KBM-7 (cell line): Measurements from ENCODE around the gene TPO.
"Not testable (repeated sequence)": the region's sequence is repeated elsewhere in the genome, so short reads cannot be mapped to it uniquely, and the experiment has no call there.

Experiments
- DNase-seq: peaks from one replicate; pipeline ENCODE4 v3.0.0-alpha.2; 2015
- in situ Hi-C: fragments of 300-500 bp; cut with MboI; formaldehyde crosslinking; loops from 2 replicates; pipeline ENCODE4 v1.14.3; 2020; ENCODE audit warnings: low sequenced_read_pairs, low pct_unique_long_range_greater_than_20kb, mixed read lengths

TPO gene

DNA sequence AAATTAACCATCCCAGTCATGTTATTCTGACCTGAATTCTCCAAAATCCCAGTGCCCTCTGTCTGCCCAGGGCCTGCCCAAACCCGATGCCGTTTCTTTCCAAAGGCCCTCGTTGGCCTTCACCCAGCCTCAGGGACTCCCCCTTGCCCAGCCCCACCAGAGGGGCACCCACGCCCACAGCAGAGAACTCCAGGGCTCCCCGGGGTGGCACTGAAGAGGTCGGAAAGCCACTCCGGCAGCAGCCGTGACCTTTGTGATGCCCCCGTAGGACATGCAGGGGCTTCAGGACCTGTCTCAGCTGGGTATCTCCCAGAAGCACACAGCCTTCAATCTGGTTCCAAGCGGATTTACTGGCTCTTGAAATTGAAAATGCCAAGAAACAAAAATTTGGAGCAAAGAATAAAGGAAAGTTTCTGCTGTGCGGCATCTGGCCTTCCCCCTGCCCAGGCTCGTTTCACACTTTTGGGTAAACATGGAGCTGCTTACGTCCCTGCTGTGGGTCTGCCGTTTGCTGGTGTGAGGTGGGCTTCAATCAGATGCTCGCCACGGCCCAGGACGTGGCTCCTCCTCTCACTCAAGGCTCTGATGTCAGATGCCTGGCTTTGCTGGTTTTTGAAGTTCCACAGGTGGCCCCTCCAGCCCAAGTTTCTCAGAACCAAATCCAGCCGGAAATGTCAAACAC, 101.3 kb downstream of the TPO start:
- in situ Hi-C loops, result no loop called here
- no peak for DNase-seq

DNA sequence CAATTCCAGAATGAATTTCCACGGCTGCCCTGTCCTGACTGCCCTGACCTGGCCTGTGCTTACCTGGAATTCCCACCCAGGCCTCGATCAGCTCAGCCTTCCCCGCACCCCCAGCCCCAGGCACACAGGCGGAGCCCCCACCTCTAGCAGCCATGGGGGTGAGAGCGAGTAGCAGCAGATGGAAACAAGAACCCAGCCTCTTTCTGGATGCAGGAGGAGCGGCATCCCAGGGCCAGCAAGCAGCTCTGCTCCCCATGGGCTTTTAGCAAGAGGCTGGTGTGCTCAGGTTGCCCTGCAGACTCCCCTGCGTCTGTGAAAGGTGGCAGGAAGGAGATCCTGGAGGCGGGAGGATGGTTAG, 101.8 kb downstream of the TPO start:
- no peak for DNase-seq
- in situ Hi-C loops, result no loop called here

DNA sequence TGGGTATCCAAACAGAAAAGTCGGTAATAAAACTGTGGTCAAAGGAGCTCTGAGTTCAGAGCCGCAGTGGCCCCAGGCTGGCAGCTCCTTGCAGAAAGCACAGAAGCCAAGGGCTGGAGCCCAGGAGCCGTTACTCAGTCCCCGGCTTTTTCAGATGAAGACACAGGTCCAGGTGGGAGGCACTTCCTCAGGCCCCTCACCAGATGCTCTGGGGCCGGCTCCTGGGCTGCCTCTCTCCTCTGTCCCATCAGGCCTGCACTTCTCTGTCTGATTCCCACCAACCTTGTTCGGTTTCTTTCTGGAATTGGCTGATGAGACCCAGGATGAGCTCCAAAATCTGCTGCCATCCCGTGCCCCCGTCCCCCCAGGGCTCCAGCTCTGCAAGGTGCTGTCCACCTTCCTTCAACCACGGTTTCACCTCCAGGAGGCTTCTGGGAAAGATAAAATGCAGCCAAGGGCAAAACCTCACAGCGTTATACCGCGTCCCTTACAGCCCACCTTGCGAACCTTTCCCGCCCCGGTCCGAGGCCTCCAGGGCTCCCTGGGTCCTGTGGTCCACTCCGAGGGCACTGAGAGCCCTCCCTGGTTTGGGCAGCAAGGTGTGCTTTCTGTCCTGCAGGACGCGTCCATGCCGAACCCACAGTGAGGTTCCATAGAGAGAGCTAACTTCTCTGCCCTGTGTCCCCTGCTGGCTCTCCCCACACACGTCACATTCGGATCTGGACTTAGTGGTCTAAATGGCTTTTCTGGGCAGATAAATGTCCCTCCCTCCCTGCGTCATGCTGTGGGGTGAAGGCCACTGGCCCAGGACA, 102.9 kb downstream of the TPO start:
- in situ Hi-C loops, result no loop called here
- DNase-seq, result no peak

DNA sequence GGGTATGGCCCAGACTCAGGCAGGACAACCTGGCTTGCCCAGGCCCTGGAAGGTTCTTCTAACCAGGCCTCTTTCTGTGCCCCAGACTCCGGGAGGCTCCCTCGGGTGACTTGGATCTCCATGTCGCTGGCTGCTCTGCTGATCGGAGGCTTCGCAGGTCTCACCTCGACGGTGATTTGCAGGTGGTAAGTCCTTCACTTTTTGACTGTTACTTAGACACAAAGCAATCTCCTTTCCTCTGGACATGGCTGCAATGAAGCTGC, 103.5 kb downstream of the TPO start:
- DNase-seq, result no peak
- in situ Hi-C loops, result no loop called here

DNA sequence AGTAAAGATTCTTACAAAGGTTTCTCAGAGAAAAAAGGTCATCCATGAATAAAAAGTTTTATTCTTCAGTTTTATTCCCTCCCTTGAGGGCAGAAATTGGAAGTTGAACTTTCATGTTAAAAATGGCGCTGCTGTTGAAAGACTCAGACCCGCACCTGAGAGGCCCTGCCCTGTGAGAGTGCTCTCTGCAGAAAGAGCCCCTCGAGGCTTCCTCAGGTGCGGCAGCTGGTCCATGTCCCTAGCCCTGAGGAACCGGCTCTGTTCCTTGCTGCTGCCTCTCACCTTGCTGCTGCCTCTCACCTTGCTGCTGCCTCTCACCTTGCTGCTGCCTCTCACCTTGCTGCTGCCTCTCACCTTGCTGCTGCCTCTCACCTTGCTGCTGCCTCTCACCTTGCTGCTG, 104.0 kb downstream of the TPO start:
- in situ Hi-C loops, DNase-seq: not testable (repeated sequence)

DNA sequence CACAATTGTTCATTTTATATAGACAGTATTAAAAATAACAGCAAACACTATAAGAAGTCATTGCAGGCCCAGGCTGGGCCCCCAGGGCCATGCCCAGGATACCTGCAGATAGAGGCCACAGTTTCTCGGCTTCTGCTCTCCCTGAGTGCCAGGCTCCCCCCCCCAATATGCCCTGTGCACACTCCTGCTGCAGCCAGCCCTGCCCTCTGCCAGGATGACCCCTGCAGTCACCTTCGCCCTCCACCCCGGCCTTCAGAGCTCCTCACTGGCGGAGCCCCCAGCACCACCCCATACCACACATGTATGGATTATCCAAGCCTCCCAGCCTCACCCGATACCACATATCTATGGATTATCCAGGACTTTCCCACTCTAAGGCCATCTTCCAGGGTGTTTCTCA, 104.5 kb downstream of the TPO start:
- no peak for DNase-seq
- in situ Hi-C loops, result no loop called here

DNA sequence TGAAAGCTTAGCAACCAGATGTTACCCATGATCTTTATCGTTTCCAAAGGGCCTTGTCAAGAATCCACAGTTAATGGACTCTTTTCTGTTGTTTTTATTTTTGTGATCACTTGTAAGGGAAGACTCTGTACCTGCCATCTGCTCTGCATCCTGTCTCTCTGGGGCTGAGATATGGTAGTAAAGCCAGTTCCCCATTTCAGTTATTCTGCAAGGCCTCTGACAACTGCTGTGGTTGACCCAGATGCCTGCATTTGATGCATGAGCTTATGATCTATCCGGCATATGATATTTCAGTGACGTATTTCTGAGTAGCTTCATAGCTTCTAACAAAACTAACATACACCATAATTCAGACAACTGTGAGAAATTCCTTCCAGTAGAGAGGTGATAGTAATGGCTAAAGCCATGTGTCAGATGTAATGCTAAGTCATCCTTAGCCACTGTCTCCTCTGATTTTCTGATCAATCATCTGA, 105.1 kb downstream of the TPO start:
- peak; percentile 14 for DNase-seq
- in situ Hi-C loops, result no loop called here

DNA sequence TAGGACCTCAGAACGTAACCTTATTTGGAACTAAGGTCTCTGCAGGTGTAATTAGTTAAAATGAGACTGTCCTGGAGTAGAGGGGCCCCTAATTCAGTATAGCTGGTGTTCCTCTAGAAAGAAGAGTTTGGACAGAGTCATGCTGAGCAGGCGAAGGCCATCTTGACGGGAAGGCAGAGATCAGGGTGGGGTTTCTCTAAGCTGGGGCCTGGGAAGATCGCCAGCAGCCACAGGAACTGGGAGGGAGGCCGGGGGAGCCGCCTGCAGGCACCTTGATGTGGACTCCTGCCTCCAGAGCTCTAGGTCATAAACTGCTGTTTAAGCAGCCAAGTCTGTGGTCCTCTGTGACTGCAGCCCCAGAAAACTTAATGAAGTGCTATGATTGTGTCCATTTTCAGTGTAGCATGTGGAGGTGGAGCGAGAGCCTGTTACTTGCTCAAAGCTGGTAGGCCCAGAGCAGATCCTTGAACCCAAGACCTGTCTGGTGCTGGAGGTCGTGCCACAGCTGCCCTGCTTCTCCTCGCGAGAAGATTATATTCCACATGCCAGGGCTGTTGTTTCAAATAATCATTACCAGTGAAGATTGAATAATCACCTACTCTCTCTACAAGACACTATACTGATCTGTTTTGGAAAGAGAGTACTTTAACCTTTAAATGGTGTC, 105.7 kb downstream of the TPO start:
- DNase-seq, result peak; percentile 9
- in situ Hi-C loops, result no loop called here

DNA sequence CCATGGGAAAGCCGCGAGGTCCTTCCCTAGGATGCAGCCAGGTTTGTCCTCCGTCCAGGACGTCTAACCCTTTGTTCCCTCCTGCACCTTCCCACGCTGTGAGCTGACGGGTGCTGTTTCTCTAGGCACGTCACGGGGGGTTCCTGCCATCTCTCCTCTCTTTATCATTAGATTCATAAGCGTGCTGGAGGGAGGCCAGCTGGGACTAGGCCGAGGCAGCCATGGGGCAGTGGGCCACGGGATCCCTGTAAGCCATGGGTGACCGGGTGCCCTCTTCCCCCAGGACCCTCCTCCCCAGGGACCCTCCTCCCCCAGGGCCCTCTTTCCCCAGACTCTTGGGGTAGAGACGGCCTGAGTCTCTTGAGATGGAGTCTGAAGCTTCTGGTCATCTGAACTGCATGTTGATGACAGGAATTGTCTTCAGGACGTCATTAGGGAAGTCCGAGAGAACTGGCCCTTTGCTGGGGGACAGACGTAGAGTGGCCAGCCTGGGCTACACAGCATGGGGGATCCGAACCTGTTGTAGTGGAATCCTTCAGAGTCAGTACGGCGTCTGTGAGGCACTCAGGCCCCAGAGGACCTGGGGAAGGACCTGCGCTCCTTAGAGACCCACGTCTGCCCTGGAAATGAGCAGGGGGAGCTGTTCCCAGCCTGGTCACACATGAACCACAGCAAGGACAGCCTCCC, 108.1 kb downstream of the TPO start:
- DNase-seq, result no peak

DNA sequence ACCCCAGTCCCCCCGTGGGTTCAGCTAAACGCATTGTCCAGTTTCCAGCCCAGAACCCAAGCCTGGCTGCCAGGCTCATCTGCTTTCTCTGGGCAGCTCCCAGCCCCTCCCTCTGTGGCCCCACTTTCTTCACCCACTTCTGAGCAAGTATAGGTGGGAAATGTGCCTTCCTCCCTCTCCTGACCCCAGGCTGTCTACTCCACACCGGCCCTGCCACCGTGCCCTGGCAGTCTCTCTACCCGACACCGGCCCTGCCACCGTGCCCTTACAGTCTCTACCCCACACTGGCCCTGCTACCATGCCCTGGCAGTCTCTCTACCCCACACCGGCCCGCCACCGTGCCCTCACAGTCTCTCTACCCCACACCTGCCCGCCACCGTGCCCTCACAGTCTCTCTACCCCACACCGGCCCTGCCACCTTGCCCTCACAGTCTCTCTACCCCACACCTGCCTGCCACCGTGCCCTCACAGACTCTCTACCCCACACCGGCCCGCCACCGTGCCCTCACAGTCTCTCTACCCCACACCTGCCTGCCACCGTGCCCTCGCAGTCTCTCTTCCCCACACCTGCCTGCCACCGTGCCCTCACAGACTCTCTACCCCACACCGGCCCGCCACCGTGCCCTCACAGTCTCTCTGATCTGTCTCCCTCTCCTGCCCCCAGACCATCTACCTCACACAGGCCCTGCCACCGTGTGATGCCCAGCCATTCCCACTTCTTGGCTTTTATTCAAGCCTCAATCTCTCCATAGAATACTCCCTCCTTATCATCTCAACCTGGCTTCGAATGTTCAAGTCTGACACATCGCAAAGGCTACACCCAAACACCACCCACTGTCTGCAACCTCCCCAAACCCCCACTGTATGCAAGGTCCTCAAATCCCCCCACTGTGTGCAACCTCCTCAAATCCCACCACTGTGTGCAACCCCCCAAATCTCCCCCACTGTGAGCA, 108.9 kb downstream of the TPO start:
- DNase-seq, result no peak
- in situ Hi-C loops, result no loop called here

More for the DNA sequence above, 108.1 kb downstream of the TPO start:
- in situ Hi-C loops, result no loop called here

DNA sequence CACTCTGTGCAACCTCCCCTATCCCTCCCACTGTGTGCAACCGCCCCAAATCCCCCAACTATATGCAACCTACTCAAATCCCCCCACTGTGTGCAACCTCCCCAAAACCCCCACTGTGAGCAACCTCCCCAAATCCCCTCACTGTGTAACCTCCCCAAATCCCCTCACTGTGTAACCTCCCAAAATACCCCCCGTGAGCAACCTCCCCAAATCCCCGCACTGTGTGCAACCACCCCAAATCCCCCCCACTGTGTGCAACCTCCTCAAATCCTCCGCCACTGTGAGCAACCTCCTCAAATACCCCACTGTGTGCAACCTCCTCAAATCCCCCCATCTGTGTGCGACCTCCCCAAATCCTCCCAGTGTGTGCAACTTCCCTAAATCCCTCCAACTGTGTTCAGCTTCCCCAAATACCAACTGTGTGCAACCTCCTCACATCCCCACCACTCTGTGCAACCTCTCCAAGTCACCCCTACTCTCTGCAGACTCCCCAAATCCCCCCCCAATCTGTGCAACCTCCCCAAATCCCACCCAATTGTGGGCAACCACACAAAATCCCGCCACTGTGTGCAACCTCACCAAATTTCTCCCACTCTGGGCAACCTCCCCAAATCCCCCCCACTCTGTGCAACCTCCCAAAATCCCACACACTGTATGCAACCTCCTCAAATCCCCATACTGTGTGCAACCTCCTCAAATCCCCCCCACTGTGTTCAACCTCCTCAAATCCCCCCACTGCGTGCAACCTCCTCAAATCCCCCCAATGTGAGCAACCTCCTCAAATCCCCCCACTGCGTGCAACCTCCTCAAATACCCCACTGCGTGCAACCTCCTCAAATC, 114.1 kb downstream of the TPO start:
- in situ Hi-C loops, result no loop called here

DNA sequence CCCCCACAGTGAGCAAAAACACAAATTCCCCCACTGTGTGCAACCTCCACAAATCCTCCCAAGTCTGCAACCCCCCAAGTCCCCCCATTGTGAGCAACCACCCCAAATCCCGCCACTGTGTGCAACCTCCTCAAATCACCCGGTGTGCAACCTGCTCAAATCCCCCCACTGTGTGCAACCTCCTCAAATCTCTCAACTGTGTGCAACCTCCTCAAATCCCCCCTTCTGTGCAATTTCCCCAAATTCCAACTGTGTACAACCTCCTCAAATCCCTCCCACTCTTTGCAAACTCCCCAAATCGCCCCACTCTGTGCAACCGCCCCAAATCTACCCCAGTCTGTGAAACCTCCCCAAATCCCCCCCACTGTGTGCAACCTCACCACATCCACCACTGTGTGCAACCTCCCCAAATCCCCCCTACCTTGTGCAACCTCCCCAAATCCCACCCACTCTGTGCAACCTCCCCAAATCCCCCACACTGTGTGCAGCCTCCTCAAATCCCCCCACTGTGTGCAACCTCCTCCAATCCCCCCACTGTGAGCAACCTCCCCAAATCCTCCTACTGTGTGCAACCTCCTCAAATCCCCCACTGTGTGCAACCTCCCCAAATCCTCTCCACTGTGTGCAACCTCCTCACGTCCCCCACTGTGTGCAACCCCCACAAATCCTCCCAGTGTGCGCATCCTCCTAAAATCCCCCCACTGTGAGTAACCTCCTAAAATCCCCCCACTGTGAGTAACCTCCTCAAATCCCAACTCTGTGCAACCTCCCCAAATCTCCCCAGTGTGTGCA, 115.2 kb downstream of the TPO start:
- in situ Hi-C loops, result no loop called here

More for the DNA sequence above, 114.1 kb downstream of the TPO start:
- DNase-seq, result no peak

DNA sequence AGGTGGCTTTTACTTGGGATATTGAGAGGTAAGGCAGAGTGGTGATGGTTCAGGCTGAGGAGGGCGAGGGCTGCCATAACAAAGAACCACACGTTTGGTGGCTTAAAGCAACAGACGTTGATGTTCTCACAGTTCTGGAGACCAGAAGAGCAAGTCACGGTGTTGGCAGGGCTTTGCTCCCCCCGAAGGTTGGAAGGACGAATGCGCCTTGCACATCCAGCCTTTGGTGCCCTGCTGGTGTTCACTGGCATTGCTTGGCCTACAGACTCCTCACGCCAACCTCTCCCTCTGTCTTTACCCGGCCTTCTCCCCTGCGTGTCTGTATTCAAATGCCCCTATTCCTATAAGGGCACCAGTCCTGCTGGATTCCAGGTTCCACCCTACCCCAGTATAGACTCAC, 125.4 kb downstream of the TPO start:
- in situ Hi-C loops, result no loop called here
- no peak for DNase-seq

More for the DNA sequence above, 115.2 kb downstream of the TPO start:
- no peak for DNase-seq

DNA sequence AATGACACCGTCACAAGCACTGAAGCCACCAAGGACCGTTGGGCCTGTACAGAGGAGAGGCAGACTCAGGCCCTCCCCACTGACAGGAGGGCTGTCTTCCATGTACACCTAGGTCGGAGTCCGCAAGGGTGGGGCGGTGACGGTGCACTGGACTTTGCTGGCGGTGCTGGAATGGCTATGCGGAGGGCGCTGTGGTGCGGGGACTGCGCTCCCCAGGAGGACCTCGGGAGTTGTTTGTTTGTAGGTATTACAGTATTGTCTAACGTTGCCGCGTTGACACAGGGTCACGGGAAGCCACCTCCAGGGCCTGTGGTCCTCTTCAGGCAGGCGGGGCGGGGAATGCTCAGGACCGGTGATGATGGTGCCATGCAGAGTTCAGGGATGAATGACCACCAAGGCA, 126.2 kb downstream of the TPO start:
- in situ Hi-C loops, result no loop called here
- DNase-seq, result no peak

DNA sequence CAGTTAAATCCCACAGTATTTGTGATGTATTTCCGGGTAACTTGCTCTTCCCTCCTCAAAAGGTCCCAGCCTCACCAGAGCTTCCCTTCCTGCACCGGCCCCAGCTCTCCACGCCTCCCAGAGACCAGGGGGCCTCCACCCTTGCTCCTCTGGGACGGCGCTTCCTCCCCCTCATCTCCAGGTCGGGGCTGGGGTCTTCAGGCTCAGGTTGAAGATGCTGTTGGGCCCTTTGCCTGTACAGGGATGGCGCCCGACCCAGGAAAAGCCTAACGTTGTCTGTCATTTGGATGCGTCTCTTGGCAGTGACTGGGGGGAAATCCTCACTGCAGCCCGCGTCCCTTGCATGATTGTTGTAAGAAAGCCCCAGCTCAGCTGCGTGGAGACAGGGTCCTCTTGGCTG, 126.7 kb downstream of the TPO start:
- in situ Hi-C loops, result no loop called here
- no peak for DNase-seq

DNA sequence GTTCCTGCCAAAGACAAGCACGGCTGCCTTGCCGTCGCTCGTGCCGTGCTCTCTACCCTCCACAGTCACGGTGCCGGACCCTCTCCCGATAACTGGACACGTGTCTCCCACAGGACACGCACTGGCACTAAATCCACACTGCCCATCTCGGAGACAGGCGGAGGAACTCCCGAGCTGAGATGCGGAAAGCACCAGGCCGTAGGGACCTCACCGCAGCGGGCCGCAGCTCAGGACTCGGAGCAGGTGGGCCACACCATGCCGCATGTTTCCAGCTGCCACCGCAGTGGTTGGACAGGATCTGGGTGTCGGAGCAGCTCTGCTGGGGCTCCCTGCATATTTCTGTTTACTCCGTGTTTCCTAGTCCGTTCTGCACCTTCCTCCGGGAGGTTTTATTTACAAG, 127.2 kb downstream of the TPO start:
- DNase-seq, result no peak
- in situ Hi-C loops, result no loop called here

DNA sequence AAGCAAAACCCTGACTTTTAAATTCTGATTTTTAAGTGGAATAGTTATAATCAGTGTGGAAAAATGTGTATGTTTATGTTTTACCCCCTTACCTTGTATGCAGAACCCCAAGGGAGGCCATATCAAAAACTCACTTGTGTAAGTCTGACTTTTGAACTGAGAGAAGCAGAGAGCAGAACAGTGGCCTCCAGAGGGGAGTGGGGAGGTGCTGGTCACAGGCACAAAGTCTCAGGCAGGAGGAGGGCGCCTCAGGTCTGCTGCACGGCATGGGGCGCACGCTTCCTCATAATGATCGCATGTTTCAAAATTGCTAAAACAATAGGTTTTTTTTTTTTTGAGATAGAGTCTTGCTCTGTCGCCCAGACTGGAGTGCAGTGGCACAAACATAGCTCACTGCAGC, 127.8 kb downstream of the TPO start:
- in situ Hi-C loops, result no loop called here
- DNase-seq, result no peak
